OCI-LY1 (cell line): ENCODE results near the gene CLN6.
"Not testable (repeated sequence)": the region's sequence is repeated elsewhere in the genome, so short reads cannot be mapped to it uniquely, and the experiment has no call there.

Experiments
- CTCF ChIP-seq: fragments of 200-600 bp; sonication (generic), shearing (Covaris generic); IDR thresholded peaks from 2 replicates; pipeline ENCODE4 v1.5.1; 2017; ENCODE audit warnings: mild to moderate bottlenecking, antibody characterized with exemption, low read length, moderate library complexity, mixed read lengths
- EZH2 ChIP-seq: fragments of 200-600 bp; sonication (generic), shearing (Covaris generic); IDR thresholded peaks from 2 replicates; pipeline ENCODE4 v1.8.0; 2017; ENCODE audit warnings: borderline replicate concordance, mixed run types, mild to moderate bottlenecking, antibody characterized with exemption, low read length, moderate library complexity, mixed read lengths

GRCh38 chr15:68213491-68213845, 16.1 kb downstream of the CLN6 start:
- not testable (repeated sequence) for TF ChIP-seq CTCF, EZH2
